NCI-H345 treated with DMSO at 0.1 percent for 48 hours (cell line): Measurements from ENCODE around the gene ADGRG1.
"Not testable (repeated sequence)": the region's sequence is repeated elsewhere in the genome, so short reads cannot be mapped to it uniquely, and the experiment has no call there.

Experiments used
- DNase-seq: peaks from one replicate; lab custom pipeline; 2025; ENCODE audit not compliant: unreplicated experiment; lab: John Stamatoyannopoulos, UW

Gene ADGRG1

DNA sequence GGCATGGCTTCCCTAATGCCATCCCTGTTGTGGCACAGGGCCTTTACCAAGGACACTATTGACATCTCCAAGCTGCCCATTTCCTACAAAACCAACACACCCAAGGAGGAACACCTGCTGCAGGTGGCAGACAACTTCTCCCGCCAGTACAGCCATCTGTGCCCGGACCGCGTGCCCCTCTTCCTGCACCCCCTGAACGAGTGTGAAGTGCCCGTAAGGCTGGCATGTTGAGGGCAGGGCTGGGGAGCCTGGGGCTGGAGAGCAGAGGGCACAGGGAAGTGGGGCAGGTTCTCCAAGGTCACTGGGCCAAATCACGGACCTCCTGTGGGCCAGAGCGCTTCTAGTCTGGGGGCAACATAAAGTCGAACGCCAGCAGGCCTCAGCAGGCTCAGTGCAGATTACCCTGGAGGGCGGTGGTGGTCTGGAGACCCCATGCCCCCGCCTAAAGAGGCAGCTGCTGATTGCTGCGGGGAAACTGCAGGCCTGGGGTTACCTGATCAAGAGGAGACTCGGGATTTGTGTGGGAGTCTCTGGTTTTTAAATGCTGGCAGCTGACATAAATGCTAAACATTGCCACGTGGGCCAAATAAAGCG lies 70.5 kb downstream of the ADGRG1 start:
- no peak for DNase-seq

DNA sequence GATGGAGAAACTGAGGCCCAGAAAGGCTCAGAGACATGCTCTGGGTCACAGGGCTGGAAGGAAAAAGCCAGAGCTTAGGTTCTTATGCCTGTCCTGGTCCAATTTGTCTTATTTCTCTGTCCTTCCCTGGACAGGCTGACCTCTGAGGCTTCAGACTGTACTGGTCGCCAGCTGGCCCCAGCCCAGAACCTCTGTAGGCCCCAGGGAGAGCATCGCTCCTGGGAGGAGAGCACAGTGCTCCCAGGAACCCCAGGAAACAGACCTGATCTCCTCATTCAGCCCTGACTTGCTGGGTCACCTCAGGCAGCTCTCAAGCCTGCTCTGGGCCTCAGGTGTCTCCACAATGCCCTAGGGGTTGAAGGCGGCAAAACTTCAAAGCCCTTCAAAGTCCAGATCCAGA lies 71.1 kb downstream of the ADGRG1 start:
- no peak for DNase-seq

DNA sequence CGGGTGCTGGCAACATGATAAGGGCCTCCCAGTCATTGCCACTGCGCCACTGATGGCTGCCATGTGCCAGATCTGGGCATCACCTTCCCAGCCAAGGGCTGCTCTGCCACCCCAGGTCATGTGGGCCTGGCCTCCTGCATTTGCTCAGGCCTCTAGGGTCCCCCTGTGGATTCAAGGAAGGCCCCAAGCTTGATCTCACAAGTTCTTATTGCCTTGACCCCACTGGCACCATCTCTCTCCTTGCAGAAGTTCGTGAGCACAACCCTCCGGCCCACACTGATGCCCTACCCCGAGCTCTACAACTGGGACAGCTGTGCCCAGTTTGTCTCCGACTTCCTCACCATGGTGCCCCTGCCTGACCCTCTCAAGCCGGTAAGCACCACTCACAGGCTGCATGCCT lies 71.5 kb downstream of the ADGRG1 start:
- no peak for DNase-seq

DNA sequence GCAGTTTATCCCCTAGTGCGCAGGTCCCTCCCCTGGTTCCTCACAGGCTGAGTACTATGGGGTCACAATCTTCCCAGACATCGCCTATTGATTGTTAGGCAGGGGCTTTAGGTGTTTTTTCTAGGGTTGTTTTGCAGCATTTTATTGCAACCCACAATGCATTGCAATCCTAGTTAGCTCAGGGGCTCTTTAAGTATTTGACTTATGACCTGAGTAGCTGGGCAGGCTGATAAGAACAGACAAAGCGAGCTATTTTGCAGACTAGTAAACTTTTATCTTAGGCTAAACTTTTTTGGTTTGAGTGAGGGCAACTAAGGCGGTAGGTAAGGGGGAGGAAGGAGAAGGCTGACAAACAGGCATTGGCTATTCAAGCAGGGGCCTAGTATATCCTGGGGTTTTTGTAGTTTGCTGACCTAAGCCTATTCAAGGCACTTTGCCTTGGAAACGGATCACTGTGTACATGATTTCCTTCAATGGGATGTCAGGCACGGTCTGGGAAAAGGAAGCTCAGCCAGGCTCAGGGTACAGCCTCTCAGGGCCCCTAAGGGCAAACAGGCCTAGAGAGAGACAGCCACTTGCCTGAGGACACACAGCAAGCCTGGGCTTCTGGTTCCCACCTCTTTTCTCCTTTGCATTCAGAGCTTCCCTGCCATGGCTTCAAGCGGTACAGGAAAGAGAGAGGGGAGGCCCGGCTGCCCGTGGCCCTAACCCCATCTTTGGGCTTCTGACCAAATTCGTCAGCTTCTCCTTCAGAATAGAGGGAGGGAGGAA lies 72.5 kb downstream of the ADGRG1 start:
- no peak for DNase-seq

DNA sequence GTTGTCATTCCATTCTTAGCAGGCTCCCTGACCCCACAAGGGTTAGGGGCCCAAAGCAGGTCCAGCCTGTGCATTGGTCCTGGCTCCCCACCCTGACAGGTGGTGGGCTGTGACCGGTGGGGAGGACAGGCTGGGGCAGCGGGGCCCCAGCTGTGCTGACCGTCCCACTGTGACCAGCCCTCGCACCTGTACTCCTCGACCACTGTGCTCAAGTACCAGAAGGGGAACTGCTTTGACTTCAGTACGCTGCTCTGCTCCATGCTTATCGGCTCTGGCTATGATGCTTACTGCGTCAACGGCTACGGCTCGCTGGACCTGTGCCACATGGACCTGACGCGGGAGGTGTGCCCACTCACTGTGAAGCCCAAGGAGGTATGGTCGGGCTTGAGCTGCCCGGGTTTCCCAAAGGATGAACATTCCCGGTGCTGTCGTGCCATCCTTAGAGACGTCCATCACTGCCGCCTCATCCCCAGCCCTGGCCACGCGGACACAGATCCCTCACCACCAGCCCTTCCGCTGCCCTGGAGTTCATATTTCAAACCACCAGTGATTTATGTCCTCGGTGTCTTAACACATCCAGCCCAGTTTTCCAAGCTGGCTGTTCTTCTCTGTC lies 73.4 kb downstream of the ADGRG1 start:
- DNase-seq = no peak

DNA sequence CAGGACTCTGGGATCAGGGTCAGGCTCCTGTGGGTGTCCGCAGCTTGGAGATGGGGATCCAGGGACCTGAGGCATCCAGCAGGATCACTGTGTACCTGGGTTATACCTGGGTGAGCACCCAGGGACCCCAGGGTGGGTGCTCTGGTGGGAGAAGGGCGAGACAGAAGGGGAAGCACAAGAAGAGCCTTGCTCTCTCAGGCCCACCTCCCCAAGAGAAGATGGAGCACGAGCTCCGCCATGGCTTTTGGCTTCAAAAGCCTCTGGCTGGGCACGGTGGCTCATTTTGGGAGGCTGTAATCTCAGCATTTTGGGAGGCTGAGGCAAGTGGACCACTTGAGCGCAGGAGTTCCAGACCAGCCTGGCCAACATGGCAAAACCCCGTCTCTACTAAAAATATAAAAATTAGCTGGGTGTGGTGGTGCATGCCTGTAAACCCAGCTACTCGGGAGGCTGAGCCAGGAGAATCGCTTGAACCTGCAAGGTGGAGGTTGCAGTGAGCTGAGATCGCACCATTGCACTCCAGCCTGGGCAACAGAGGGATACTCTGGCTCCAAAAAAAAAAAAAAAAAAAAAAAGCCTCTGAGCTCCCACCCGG lies 75.1 kb downstream of the ADGRG1 start:
- no peak for DNase-seq

DNA sequence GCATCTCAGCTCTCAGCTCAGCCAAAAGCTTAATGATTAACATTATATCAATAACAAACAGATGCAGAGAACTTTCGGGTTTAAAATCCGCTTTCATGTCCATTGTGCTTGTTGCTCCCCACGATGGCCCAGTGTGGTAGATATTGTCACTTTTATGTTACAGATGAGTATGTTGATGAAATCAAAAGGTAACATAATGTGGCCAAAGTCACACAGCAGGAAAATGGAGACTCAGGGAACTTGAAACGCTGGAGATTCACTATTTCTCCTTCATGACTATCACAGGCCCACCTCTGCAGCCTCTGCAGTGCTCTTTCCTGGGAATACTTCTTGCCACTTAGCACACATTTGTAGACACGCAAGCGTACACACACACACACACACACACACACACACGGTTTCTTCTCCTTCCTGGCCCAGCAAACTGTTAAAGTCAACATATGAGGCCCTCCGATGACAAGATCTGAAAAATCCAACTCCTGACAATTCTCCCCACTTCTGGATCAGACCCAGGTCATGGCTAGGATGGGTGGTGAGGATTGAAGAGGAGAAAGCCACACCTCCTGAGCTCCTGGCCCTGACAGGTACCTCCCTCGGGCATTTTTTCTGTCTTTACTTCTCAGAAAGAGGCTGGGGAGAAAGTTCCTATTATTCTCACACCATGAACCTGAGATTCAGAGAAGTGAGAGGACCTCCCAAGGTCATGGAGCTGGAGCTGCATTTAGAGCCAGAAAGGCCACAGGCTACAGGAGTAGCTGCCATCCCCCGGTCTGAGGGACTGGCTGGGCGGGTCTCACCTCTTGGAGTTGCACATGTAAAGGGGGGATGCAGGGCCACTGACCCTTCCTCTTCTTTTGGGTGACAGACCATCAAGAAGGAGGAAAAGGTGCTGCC lies 75.8 kb downstream of the ADGRG1 start:
- DNase-seq = no peak

DNA sequence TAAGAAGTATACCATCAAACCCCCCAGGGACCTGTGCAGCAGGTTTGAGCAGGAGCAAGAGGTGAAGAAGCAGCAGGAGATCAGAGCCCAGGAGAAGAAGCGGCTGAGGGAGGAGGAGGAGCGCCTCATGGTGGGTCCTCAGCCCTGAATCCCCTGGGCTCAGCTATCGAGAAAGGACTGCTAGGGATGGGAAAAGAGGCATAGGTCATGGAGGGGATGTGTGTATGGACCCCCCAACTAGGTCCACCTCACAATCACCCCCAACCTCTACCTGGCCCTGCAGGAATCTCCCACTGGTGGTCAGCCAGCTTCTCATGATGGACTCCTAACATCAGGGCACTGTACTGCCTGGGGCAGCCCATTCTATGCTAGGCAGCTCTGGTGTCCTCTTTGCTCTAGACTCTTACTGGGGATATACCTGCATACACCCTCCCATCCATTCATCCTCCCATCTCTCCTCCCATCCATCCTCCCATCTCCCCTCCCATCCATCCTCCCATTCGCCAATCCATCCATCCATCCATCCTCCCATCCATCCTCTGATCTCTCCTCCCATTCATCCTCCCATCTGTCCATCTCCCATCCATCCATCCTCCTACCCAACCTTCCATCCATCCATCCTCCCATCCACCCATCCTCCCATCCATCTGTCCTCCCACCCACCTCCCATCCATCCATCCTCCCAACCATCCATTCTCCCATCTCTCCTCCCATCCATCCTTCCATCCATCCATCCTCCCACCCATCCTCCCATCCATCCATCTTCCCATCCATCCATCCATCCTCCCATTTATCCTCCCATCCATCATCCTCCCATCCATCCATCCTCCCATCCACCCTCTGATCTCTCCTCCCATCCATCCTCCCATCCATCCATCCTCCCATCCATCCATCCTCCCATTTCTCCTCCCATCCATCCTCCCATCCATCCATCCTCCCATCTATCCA lies 76.7 kb downstream of the ADGRG1 start:
- DNase-seq = no peak

DNA sequence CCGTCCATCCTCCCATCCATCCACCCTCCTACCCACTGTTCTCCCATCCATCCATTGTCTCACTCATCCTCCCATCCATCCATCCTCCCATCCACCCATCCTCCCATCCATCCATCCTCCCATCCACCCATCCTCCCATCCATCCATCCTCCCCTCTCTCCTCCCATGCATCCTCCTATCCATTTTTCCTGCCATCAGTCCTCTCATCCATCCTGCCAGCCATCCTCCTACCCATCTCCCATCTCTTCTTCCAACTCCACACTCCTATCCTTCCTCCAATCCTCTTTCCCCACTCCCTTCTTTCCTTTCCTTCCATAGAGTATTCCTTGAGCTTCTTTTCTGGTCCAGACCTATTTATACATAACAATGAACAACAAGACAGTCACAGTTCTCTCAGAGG lies 78.3 kb downstream of the ADGRG1 start:
- DNase-seq = no peak

DNA sequence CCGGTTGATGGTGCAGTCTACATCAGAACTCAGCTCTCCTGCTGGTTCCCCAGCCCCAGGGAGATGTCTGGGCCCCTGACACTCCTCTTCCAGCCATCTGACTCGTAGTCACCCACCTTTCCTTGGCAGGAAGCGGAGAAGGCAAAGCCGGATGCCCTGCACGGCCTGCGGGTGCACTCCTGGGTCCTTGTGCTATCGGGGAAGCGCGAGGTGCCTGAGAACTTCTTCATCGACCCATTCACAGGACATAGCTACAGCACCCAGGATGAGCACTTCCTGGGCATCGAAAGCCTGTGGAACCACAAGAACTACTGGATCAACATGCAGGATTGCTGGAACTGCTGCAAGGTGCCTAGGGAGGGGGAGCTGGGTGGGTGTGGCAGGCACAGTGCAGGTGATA lies 78.9 kb downstream of the ADGRG1 start:
- no peak for DNase-seq

DNA sequence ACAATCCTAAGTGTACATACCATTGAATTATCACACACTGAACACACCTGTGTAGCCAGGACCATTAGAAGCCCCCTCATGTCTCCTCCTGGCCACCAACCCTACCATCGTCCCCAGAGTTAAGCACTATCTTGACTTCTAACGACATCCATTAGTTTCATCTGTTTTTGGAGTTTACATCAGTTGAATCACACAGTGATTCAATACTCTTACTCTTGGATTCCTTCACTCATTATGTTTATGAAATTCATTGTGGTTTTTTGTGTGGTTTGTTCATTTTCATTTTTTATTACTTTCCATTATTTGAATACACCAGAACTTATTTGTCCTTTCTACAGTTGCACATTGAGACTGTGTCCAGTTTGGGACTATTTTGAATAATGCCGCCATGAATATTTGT lies 79.7 kb downstream of the ADGRG1 start:
- no peak for DNase-seq

DNA sequence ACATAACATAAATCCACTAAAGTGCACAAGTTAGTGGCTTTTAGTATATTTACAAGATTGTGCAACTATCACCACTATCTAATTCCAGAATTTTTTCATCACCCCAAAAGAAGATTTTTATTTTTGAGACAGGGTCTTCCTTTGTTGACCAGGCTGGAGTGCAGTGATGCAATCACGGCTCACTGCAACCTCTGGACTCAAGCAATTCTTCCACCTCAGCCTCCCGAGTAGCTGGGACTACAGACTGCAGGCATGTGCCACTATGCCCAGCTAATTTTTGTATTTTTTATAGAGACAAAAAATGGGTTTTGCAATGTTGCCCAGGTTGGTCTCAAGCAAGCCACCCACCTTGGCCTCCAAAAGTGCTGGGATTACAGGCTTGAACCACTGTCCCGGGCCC lies 81.2 kb downstream of the ADGRG1 start:
- no peak for DNase-seq

DNA sequence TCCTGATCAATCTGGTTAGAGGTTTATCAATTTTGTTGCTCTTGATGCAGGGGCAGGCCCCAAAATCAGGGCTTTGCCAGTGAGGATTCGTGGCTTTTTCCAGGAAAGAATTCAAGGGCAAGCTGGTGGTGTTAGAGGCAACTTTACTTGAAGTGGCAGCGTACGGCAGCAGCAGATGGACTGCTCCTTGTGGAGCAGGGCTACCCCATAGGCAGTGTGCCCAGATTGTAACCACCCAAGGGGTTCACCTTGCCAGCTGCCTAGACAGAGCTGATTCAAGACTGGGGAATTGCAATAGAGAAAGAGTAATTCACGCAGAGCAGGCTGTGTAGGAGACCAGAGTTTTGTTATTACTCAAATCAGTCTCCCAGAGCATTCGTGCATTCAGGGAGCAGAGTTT lies 82.9 kb downstream of the ADGRG1 start:
- DNase-seq = no peak

DNA sequence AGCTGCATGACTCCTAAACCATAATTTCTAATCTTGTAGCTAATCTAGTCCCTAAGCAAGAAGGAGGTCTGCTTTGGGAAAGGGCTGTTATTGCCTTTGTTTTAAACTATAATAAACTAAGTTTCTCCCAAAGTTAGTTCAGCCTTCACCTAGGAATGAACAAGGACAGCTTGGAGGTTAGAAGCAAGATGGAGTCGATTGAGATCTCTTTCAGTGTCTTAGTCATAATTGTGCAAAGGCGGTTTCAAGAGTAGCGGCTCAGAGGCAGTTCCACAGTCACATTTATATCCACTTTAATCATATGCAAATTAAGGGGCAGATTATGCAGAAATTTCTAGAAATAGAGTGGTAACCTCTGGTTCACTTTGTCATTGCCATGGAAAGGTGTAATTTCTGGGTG lies 83.6 kb downstream of the ADGRG1 start:
- DNase-seq = no peak

DNA sequence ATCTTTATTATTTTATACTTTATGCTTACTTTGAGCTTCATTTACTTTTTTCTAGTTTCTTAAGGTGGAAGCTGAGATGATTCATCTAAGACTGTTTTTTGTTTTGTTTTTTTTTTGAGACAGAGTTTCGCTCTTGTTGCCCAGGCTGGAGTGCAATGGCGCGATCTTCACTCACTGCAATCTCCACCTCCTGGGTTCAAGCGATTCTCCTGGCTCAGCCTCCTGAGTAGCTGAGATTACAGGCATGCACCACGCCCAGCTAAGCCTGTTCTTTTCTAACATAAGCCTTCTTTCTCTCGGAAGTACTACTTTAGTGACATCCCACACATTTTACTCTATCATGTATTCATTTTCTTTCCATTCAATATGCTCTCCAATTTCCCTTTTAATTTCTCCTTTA lies 84.1 kb downstream of the ADGRG1 start:
- not testable (repeated sequence) for DNase-seq

DNA sequence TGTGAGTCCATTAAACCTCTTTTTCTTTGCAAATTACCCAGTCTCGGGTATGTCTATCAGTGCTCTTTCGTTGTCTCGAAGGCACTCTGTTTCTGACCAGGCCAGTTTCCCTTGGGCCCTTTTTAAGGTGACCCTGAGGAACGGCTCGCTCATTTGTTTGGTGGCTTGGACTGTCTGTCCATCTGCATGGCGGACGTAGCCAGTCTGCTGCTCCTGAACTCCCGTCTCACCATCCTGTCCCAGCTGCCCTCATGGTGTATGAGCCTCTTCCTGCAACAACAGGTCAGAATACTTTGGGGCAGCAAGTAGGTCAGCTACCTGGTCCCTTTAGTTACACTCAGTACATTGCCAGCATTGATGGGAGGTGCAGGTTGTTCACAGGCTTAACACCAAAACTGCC lies 85.2 kb downstream of the ADGRG1 start:
- DNase-seq = no peak

DNA sequence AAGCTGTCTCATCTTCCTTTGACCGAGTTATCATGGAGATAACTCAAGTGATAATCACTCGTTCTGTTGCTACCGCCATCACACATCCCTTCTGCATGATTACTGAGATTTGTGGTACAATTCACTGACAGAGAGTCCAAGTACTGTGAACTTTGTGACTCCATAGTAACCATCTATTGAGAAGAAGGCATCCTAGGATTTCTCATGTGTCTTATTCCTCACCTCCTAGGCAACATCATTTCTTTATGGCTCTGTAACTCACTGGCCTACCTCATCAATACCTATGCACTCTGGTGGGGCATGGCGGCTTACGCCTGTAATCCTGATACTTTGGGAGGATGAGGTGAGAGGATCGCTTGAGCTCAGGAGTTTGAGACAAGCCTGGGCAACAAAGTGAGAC lies 85.6 kb downstream of the ADGRG1 start:
- no peak for DNase-seq
